Prostate gland (tissue), 2 donors: ENCODE measurements around the gene BMPER.

Experiments
- POLR2A ChIP-seq: fragments of 450-650 bp; IDR thresholded peaks from one replicate; pipeline ENCODE4 v1.6.1; 2016; ENCODE audit warnings: antibody characterized with exemption, mild to moderate bottlenecking
- TF ChIP-seq, protein P1 (sequence below), 4 experiments: fragments of 200-600 bp in 2 of 4; fragments of 450-650 bp in 2 of 4; sonication (generic) in 2 of 4; IDR thresholded peaks; 1 replicate in 3 of 4; 2 replicates in 1 of 4; pipeline ENCODE4 v1.5.1; 2016 to 2019; ENCODE audit warnings: antibody characterized with exemption in 4 of 4, mild to moderate bottlenecking in 2 of 4, moderate library complexity in 2 of 4

DNA sequence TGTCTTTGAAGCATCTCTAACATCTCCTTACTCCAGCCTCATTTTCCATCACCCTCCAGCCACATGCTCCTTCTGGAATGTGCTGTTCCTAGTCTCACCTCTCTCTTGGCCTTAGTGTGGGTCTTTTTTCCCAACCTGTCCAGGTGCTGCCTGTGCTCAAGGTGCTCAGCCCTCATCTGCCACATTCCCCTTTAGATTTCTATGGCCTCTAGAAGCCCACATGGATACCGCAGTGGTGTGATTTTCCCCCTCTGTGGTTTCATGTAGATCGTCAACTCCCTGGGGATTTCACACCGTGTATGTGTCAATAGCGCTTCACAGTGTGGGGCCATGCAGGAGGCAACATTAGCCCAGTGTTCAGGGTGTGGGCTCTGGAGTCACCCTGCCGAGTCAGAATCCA is 32.5 kb downstream of the BMPER start:
- TF ChIP-seq, protein P1, sequence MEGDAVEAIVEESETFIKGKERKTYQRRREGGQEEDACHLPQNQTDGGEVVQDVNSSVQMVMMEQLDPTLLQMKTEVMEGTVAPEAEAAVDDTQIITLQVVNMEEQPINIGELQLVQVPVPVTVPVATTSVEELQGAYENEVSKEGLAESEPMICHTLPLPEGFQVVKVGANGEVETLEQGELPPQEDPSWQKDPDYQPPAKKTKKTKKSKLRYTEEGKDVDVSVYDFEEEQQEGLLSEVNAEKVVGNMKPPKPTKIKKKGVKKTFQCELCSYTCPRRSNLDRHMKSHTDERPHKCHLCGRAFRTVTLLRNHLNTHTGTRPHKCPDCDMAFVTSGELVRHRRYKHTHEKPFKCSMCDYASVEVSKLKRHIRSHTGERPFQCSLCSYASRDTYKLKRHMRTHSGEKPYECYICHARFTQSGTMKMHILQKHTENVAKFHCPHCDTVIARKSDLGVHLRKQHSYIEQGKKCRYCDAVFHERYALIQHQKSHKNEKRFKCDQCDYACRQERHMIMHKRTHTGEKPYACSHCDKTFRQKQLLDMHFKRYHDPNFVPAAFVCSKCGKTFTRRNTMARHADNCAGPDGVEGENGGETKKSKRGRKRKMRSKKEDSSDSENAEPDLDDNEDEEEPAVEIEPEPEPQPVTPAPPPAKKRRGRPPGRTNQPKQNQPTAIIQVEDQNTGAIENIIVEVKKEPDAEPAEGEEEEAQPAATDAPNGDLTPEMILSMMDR (IDR thresholded peaks at IDR 0.05), result no peak
- TF ChIP-seq POLR2A, result no peak
